A673 (cell line): ENCODE data around the gene DPEP2. TPM values are rescaled to one million over a fixed set of nuclear protein-coding genes. Genes with fewer than 3 reads are reported as not detected.
A peak's percentile ranks its signal among the peaks of the same experiment; 100 is the strongest.

Source experiments
- BruUV-seq: library from RNA; stranded (reverse); fragments of 400-500 nt; replicated peaks from 2 replicates; lab custom pipeline; 2021; lab: Mats Ljungman, UMichigan
- CTCF ChIA-PET: fragments of 300-600 bp; sonication (Branson Sonifier 250); formaldehyde crosslinking; loops from one replicate; lab custom pipeline; 2022; ENCODE audit warnings: antibody characterized with exemption; lab: Charles Lee
- POLR2A ChIA-PET: fragments of 300-600 bp; sonication (Branson Sonifier 250); formaldehyde crosslinking; loops from one replicate; lab custom pipeline; 2022; ENCODE audit warnings: antibody characterized with exemption; ENCODE audit not compliant: low non-redundant PET; lab: Charles Lee
- DNase-seq: peaks from one replicate; pipeline ENCODE4 v3.0.0-alpha.2; 2015; ENCODE audit warnings: low spot score
- H3K27ac ChIP-seq: fragments of 200-600 bp; sonication (generic); 2 replicates; pipeline ENCODE4 v1.5.1; 2016; ENCODE audit warnings: mixed run types, low read depth, mild to moderate bottlenecking, mixed read lengths, antibody characterized with exemption, low read length; ENCODE audit not compliant: poor library complexity, severe bottlenecking
- H3K27me3 ChIP-seq: fragments of 200-600 bp; sonication (generic); replicated peaks from 2 replicates; pipeline ENCODE4 v1.6.1; 2017; ENCODE audit warnings: mixed run types, low read depth, mild to moderate bottlenecking, mixed read lengths, antibody characterized with exemption, low read length; ENCODE audit not compliant: insufficient read depth, poor library complexity
- H3K36me3 ChIP-seq: fragments of 200-600 bp; sonication (generic); 2 replicates; pipeline ENCODE4 v1.6.1; 2016; ENCODE audit warnings: mixed run types, mild to moderate bottlenecking, mixed read lengths, antibody characterized with exemption, low read length; ENCODE audit not compliant: insufficient read depth, poor library complexity, severe bottlenecking
- H3K4me1 ChIP-seq: fragments of 200-600 bp; sonication (generic); 2 replicates; pipeline ENCODE4 v1.6.1; 2017; ENCODE audit warnings: mixed run types, mild to moderate bottlenecking, mixed read lengths, antibody characterized with exemption, low read length; ENCODE audit not compliant: insufficient read depth, poor library complexity, severe bottlenecking
- H3K4me3 ChIP-seq: fragments of 200-600 bp; sonication (generic); 2 replicates; pipeline ENCODE4 v1.5.1; 2016; ENCODE audit warnings: low read depth, mixed run types, mild to moderate bottlenecking, mixed read lengths, low read length; ENCODE audit not compliant: poor library complexity, severe bottlenecking
- H3K9me3 ChIP-seq: fragments of 200-600 bp; sonication (generic); 2 replicates; pipeline ENCODE4 v1.6.1; 2016; ENCODE audit warnings: mixed run types, low read depth, mild to moderate bottlenecking, mixed read lengths, antibody characterized with exemption, low read length; ENCODE audit not compliant: poor library complexity, severe bottlenecking
- EZH2 ChIP-seq: fragments of 200-600 bp; sonication (generic); IDR thresholded peaks from 2 replicates; pipeline ENCODE4 v1.6.1; 2017; ENCODE audit warnings: borderline replicate concordance, low read depth, mild to moderate bottlenecking, mixed read lengths, antibody characterized with exemption, low read length; ENCODE audit not compliant: poor library complexity, severe bottlenecking
- intact Hi-C: fragments of 100-400 bp; cut with micrococcal nuclease; formaldehyde crosslinking; loops from one replicate; pipeline ENCODE4 v1.10.0; 2022; ENCODE audit not compliant: unreplicated experiment
- total RNA-seq: library from RNA; stranded (reverse); gene quantifications from 2 replicates; pipeline ENCODE4 v1.2.3, GENCODE V29; 2021
- TF ChIP-seq, protein P1 (sequence below): fragments of 300-800, 200-600 bp; sonication (generic); conservative IDR thresholded peaks from 2 replicates; pipeline ENCODE4 v1.5.1; 2017; ENCODE audit warnings: low read depth, mild to moderate bottlenecking, antibody characterized with exemption, low read length, moderate library complexity, mixed read lengths

Gene DPEP2
- total RNA-seq, 1 experiment from 2014 or later = not detected

DNA sequence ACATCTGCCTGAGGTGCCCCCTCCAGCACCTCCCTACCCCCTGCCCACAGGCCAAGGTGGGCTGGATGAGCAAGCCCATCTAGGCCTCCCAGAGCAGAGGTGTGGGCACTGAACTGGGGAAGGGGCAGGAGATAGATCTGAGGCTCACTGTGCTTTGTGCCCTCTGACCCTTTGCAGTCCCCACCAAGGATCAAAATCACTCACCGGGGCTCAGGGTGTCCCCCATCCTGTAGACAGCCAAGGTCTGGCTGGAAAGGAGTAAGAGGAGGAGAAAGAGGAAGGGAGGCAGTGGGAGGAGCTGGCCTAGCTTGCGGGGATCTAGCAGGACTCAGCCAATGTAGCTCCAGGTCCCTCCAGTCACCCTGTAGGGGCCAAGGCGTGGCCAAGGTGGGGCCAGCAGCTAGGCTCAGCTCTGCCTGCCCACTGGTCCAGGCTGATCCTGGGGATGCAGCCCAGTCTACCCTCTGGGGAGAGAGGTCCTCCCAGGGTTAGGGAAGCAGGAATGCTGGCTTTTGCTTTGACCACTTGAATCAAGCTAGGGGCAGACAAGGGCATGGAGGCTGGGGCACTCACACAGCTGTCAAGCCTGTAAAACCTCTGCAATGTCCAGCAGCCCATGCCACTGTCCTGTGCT is 32.6 kb downstream of the DPEP2 start:
- intact Hi-C loops = no loop called here
- no peak for DNase-seq

DNA sequence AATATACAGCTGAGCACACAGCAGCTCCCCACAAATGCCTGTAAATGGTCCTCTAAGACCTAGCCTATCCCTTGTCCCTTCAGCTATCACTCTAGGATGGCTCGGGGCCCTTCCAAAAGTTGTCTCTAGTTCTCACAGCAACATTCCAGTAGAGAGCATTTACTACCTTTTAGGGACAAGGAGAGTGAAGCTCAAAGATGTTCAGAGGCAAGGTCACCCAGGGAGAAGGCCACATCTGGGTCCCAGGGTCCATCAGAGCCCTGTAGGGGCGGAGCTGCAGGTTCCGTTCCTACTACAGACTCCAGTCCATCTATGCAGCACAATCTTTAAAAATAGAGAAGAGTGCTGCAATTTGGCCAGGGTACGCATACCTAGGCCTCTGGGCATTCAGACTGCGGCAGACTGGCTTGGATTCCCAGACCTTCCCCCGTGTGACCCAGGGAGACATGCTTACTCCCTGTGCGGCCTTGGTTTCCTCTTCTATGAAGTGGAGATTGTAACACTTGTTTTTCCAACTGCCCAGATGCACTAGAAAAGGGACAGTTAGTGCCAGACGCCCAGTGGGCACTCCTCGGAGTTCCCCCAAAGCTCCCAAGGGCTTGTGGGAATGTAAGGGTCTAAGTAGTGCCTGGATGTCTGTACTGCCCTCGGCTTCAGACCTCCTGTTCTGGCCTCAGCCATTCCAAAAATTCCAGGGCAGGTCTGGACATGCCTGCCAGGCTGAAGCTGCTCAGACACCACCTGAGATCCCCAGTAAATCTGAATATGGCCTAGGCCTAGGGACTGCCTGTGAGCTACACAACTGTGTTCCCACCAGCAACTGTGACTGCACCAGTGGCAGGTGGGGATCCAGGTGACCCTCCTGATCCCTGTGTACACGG is 33.4 kb downstream of the DPEP2 start:
- Histone ChIP-seq H3K9me3 (no peaks in the 10 kb centered on the region), H3K27me3 (no peaks in the 10 kb centered on the region), H3K4me1 (peaks cover 19% of the 10 kb centered on the region), H3K4me3 (no peak overlapping the region), H3K36me3 (peaks cover 18% of the 10 kb centered on the region), H3K27ac (peak overlapping the region; percentile 54)
- intact Hi-C loops = no loop called here
- BruUV-seq = no TSS peak
- ChIA-PET POLR2A (interaction anchor here (0.6 kb wide), 1 partner anchor 119 kb away, joined by 4 read pairs; the partner anchor contains the start of gene NFATC3), CTCF (interaction anchor here (0.5 kb wide), 1 partner anchor 128 kb away, joined by 3 read pairs; no protein-coding TSS in a partner anchor)
- no peak for TF ChIP-seq EZH2
- TF ChIP-seq, protein P1, sequence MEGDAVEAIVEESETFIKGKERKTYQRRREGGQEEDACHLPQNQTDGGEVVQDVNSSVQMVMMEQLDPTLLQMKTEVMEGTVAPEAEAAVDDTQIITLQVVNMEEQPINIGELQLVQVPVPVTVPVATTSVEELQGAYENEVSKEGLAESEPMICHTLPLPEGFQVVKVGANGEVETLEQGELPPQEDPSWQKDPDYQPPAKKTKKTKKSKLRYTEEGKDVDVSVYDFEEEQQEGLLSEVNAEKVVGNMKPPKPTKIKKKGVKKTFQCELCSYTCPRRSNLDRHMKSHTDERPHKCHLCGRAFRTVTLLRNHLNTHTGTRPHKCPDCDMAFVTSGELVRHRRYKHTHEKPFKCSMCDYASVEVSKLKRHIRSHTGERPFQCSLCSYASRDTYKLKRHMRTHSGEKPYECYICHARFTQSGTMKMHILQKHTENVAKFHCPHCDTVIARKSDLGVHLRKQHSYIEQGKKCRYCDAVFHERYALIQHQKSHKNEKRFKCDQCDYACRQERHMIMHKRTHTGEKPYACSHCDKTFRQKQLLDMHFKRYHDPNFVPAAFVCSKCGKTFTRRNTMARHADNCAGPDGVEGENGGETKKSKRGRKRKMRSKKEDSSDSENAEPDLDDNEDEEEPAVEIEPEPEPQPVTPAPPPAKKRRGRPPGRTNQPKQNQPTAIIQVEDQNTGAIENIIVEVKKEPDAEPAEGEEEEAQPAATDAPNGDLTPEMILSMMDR = no peak
- DNase-seq = no peak

More for the DNA sequence above, 32.6 kb downstream of the DPEP2 start:
- BruUV-seq = no TSS peak
- no peaks in the 10 kb centered on the region for H3K9me3 ChIP-seq
- H3K4me3 ChIP-seq = peak overlapping the region; percentile 68
- CTCF ChIA-PET = interaction anchor here (0.5 to 0.7 kb wide), 2 partner anchors 129 to 446 kb away, joined by 3 read pairs; no protein-coding TSS in a partner anchor
- peaks cover 11% of the 10 kb centered on the region for H3K36me3 ChIP-seq
- peaks cover 19% of the 10 kb centered on the region for H3K4me1 ChIP-seq
- no peaks in the 10 kb centered on the region for H3K27me3 ChIP-seq
- POLR2A ChIA-PET = no interaction called here
- TF ChIP-seq, protein P1 = no peak
- no peak for TF ChIP-seq EZH2
- H3K27ac ChIP-seq = peak overlapping the region; percentile 54

DNA sequence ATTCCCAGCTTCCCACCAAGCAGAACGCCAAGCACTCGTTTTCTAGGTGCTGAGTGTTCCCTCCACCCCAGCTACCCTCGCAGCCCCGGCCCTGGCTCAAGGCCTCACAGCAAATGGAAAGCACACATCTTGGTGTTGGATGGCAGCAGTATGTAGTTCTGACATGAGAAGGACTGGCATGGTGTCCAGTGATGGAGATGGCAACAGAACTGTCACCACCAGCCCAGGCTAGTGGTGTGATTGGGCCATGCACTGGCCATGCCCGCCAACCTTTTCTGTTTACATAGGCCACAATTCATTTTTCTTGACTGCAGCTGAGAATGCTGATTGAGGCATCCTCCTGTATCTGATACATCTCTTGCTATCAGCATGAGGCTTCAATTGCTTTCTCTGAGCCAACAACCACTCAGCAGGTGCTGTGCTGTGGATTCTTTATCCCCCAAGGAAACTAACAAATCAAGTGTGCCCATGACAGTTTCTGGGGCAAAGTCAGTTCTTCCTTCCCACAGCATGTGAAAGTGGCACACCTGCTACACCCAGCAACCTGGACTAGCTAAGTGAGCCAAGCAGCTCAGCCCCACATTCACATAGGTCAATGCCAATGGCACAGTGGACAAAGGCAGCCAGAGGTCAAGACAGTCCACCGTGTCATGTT is 34.7 kb downstream of the DPEP2 start:
- no peak for DNase-seq
- peaks cover 19% of the 10 kb centered on the region for H3K36me3 ChIP-seq
- TF ChIP-seq, protein P1 = no peak
- no peak for TF ChIP-seq EZH2
- no peak overlapping the region for H3K27ac ChIP-seq
- peaks cover 19% of the 10 kb centered on the region for H3K4me1 ChIP-seq
- H3K4me3 ChIP-seq = no peak overlapping the region
- no peaks in the 10 kb centered on the region for H3K9me3 ChIP-seq
- ChIA-PET CTCF (no interaction called here), POLR2A (no interaction called here)
- intact Hi-C loops = no loop called here
- no TSS peak for BruUV-seq
- no peaks in the 10 kb centered on the region for H3K27me3 ChIP-seq
